GM19351 (cell line): ENCODE data around the gene GMPPB.

Experiments used
- ATAC-seq: cut with Tn5 transposase; IDR thresholded peaks from one replicate; pipeline ENCODE4 v1.9.1; 2021; ENCODE audit warnings: mild to moderate bottlenecking, moderate library complexity; ENCODE audit not compliant: unreplicated experiment

The GMPPB gene

DNA sequence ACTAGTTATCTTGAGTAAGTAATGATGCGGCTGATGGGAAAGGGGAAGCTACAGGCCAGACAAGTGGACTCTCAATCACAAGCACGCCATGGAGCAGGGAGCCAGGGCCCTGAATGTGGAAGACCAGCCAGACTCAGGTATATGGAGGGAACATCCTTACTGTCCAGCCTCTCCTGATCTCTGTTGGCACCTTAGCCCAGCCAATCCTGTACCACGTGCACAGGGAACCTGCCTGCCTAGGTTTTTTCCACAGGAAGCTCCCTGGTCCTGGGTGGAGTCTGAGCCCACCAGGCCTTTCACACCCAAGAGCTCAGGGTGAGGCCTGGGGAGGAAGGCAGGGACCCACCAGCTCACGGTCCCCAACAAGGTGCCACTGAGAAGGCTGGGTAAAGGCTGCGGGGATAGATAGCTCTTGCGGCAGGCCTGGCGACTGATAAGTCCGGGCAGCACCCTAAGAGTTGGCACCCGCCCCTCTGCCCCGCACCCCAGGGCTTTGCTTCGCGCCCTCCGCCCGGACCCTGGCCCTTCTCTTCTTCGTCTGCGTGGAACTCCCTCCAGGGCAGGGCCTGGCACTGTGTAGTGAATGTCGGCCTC lies 50.5 kb downstream of the GMPPB start:
- ATAC-seq, result no peak

DNA sequence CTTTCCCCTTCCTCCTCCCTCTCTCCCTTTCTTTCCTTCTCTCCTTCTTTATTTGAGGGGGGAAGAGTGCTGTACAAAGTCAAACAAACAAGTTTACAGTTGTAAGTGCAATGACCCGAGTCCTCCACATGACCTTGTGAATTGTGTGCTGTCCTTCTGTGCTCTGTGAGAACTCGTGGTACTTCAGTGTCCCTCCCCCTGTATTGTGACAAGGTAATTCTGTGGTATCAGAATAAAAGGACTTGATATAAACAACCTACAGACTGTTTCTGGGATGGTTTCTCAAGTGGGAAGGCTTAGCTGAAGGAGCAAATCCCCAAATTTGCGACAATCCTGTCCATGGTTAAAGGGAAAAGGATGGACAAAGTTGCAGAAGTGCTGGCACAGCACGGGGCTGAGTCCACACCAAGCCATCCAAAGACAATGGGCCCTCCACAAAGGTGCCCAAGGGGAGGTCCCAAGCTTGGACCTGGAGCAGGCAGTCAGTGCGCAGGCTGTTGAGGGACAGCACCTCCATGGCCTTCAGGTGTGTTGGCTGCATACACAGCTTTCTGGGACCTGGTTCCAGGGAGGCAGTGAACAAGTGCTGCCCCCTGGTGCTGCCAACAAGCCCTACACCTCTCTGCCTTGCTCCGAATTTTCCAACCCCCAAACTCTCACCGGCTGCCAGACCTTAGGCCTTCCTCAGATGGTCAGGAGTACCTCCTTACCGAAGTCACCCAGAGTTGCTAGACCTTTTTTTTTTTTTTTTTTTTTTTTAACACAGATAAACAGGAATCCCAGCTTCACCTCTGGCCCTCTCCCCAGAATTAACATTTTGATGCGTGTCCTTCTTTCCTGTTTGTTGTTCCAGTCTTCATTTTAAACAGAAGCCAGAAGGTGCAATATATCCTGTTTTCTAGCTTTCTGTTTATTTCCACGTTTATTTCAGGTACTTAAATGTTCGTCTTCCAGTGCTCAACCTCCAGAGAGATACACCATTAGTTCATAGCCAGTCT lies 52.2 kb downstream of the GMPPB start:
- ATAC-seq, result no peak

DNA sequence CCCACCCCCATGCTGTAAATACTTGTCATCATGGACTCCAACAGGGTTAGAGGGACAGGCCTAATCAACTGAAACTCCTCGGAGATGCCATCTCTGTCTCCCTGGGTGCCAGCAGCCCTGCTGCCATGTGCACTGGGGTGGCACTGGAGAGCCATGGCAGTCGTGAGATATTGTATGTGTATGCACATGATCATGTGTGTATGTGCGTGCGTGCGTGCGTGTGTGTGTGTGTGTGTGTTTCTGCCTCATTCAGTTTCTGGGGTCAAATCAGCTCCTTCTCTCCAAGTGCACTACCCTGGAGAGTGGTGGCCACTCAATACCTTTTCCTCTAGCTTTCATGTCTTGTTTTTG lies 52.8 kb downstream of the GMPPB start:
- no peak for ATAC-seq
